ENCODE data around the gene LRBA. TPM values are rescaled to one million over a fixed set of nuclear protein-coding genes. Genes with fewer than 3 reads are reported as not detected.

Gene LRBA
- total and polyA plus RNA-seq, 7 donors: 16.8 to 184 (median 91.1) TPM

DNA sequence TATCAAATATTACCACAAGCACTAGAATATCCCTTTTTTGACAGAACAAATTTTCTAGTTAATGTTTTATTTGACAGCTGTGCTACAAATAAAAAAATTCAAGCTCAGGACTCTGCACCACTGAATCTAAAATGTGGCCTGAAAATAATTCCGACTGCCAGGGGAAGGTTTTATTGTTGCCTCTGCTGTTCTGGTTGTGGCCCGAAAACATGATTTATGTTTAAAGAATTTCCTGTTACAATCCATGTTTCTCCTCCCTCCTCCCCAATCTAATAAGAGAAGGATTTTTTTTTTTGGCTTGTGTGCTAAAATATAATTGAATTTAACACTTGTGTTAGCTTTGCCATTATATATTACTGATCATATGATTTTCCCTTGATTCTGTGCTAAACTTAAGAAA, 709.1 kb downstream of the LRBA start:
- WGBS, 2 donors: 55 to 78% methylated on average over 2 of the region's 2 CpGs

DNA sequence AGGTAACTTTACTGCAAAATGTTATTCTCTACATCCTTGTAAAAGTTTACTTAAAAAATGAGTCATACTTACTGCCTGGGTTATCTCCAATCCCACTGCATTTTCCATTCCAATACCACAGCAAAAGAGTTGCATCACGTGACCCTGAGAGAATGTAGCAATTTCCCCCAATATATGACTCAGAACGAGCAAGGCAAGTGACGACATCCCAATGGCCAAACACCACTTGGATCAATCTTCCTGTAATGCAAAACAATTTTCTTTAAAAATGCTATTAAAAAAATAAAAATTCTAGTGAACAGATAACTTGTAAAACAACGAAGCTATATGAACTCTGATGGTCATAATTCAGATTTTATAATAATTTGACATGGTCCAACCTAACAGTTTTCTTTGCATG, 712.5 kb downstream of the LRBA start:
- peak; percentile 70 for DNase-seq
- TF ChIP-seq EP300 (IDR thresholded peaks at IDR 0.05) (no peak), POLR2AphosphoS5 (IDR thresholded peaks at IDR 0.05) (peak in 3 of 4 donors; percentile 24 to 55 (median 54))
- Histone ChIP-seq H3K4me3 (no peak overlapping the region), H3K36me3 (no peaks in the 10 kb centered on the region), H3K9me3 (no peaks in the 10 kb centered on the region), H3K27ac (peak overlapping the region in 3 of 4 donors; percentile 67 to 77 (median 69)), H3K27me3 (no peaks in the 10 kb centered on the region), H3K4me1 (peaks cover 0 to 72% (median 23%) of the 10 kb centered on the region in 4 donors)
- intact Hi-C loops (cut with DNase I): no loop called here
- WGBS, 2 donors: 62 to 77% methylated on average over 4 of the region's 4 CpGs

More for the DNA sequence above, 709.1 kb downstream of the LRBA start:
- no peaks in the 10 kb centered on the region for H3K27me3 ChIP-seq
- no peaks in the 10 kb centered on the region for H3K36me3 ChIP-seq
- H3K4me3 ChIP-seq: no peak overlapping the region
- intact Hi-C loops (cut with DNase I): no loop called here
- no peaks in the 10 kb centered on the region for H3K9me3 ChIP-seq
- peak overlapping the region in 3 of 4 donors; percentile 67 to 77 (median 69) for H3K27ac ChIP-seq
- H3K4me1 ChIP-seq: peaks cover 0 to 72% (median 29%) of the 10 kb centered on the region in 4 donors
- TF ChIP-seq EP300 (IDR thresholded peaks at IDR 0.05) (no peak), POLR2A (IDR thresholded peaks at IDR 0.05) (no peak), POLR2AphosphoS5 (IDR thresholded peaks at IDR 0.05) (no peak)
- TF ChIP-seq, protein P1, sequence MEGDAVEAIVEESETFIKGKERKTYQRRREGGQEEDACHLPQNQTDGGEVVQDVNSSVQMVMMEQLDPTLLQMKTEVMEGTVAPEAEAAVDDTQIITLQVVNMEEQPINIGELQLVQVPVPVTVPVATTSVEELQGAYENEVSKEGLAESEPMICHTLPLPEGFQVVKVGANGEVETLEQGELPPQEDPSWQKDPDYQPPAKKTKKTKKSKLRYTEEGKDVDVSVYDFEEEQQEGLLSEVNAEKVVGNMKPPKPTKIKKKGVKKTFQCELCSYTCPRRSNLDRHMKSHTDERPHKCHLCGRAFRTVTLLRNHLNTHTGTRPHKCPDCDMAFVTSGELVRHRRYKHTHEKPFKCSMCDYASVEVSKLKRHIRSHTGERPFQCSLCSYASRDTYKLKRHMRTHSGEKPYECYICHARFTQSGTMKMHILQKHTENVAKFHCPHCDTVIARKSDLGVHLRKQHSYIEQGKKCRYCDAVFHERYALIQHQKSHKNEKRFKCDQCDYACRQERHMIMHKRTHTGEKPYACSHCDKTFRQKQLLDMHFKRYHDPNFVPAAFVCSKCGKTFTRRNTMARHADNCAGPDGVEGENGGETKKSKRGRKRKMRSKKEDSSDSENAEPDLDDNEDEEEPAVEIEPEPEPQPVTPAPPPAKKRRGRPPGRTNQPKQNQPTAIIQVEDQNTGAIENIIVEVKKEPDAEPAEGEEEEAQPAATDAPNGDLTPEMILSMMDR (IDR thresholded peaks at IDR 0.05): no peak
- no peak for DNase-seq

DNA sequence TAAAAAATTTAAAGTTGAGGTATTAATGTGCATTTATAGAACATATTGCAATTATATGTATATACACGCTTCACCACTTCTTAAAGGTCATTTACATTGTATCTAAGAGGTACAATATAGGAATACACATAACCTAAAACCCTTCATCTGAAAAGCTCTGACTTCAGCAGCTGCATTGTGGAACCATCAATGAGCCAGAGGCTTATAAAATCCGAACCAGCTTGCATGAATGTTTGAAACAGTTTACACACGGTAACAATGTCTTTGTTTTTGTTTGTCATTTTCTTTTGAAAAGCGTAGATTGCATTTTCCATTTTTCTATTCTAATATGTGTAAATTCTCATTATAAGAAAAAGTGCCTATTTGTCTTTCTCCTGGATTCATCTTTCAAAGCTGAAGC, 715.3 kb downstream of the LRBA start:
- peak overlapping the region in 3 of 4 donors; percentile 12 to 41 (median 23) for H3K4me3 ChIP-seq
- no peaks in the 10 kb centered on the region for H3K27me3 ChIP-seq
- intact Hi-C loops (cut with DNase I): no loop called here
- H3K9me3 ChIP-seq: no peaks in the 10 kb centered on the region
- H3K27ac ChIP-seq: peak overlapping the region in 3 of 4 donors; percentile 67 to 77 (median 69)
- TF ChIP-seq, protein P1 (IDR thresholded peaks at IDR 0.05): no peak
- TF ChIP-seq EP300 (IDR thresholded peaks at IDR 0.05): no peak
- TF ChIP-seq POLR2A (IDR thresholded peaks at IDR 0.05): no peak
- TF ChIP-seq POLR2AphosphoS5 (IDR thresholded peaks at IDR 0.05): no peak
- H3K4me1 ChIP-seq: peaks cover 0 to 55% (median 14%) of the 10 kb centered on the region in 4 donors
- 82 to 83% methylated on average over 4 of the region's 4 CpGs for WGBS, 2 donors
- no peak for DNase-seq
- H3K36me3 ChIP-seq: no peaks in the 10 kb centered on the region

DNA sequence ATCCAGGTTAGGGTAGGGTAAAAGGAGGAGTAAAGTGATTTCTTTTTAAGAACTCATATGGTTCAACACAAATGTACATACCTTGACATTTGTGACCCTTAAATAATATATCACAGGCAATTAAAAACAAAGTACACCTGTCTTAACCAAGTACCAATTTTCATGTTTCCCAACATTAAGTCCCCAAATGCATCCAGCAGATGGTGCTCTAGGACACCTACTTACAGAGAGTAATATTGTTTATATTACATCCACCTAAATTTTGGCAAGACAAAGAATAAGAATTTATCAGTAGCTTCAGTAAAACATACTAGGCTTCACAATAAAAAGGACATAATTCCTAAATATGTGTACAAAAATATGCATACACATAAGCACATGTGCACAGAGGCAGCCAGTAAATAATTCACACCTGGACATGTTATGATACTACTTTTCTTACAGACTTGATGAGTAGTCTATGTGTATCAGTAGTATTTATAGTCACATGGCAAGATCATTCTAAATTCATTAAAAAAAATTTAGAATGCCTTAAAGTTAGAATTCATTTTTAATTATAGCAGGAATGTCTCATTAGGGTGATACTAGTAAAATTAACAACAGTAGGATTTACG, 717.1 kb downstream of the LRBA start:
- TF ChIP-seq POLR2A (IDR thresholded peaks at IDR 0.05): no peak
- TF ChIP-seq, protein P1 (IDR thresholded peaks at IDR 0.05): peak in 3 of 4 experiments; percentile 60 to 64 (median 60)
- TF ChIP-seq POLR2AphosphoS5 (IDR thresholded peaks at IDR 0.05): peak in 2 of 4 donors; percentile 14 to 24
- peak overlapping the region in 3 of 4 donors; percentile 67 to 77 (median 69) for H3K27ac ChIP-seq
- peak overlapping the region in 1 of 4 donors; percentile 41 for H3K4me3 ChIP-seq
- 89 to 93% methylated on average over 1 of the region's 1 CpG for WGBS, 2 donors
- no peaks in the 10 kb centered on the region for H3K36me3 ChIP-seq
- no peaks in the 10 kb centered on the region for H3K27me3 ChIP-seq
- intact Hi-C loops (cut with DNase I): loop anchor here (1.0 to 2.0 kb wide), 2 partner anchors 281 to 569 kb away; no protein-coding TSS in a partner anchor
- H3K9me3 ChIP-seq: no peaks in the 10 kb centered on the region
- DNase-seq: peak; percentile 76
- peaks cover 0 to 46% (median 13%) of the 10 kb centered on the region in 4 donors for H3K4me1 ChIP-seq

DNA sequence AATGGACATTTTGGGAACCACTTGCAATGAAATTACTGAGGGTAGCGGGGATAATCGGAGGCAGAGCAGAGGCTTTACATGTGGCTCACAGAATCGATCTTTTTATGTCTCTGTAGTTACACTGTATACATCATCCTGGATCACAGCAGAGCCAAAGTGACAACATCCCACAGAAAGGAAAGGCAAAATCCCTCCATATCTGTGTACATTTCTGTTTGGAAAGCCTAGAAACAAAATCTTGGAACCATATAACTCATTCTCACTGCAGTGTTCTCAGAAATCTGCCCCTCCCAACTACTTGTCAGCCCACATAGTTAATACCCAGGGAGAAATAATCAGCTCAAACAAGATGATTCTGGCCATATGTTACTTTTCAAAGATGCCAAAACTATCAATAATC, 725.2 kb downstream of the LRBA start:
- TF ChIP-seq, protein P1 (IDR thresholded peaks at IDR 0.05): no peak
- TF ChIP-seq POLR2A (IDR thresholded peaks at IDR 0.05): no peak
- TF ChIP-seq EP300 (IDR thresholded peaks at IDR 0.05): no peak
- TF ChIP-seq POLR2AphosphoS5 (IDR thresholded peaks at IDR 0.05): no peak
- no peaks in the 10 kb centered on the region for H3K9me3 ChIP-seq
- no peak overlapping the region for H3K27ac ChIP-seq
- intact Hi-C loops (cut with DNase I): no loop called here
- H3K36me3 ChIP-seq: peaks cover 0 to 11% (median 0%) of the 10 kb centered on the region in 4 donors
- DNase-seq: no peak
- H3K27me3 ChIP-seq: no peaks in the 10 kb centered on the region
- WGBS, 2 donors: 84 to 87% methylated on average over 3 of the region's 3 CpGs
- H3K4me1 ChIP-seq: peaks cover 0 to 17% (median 8%) of the 10 kb centered on the region in 4 donors
- H3K4me3 ChIP-seq: no peak overlapping the region
